Spleen (tissue), 11 donors: ENCODE measurements around the gene ANKRD11. TPM values are rescaled to one million over a fixed set of nuclear protein-coding genes. Genes with fewer than 3 reads are reported as not detected.
"Not testable (repeated sequence)": the region's sequence is repeated elsewhere in the genome, so short reads cannot be mapped to it uniquely, and the experiment has no call there.

ENCODE experiments used
- DNase-seq: peaks from one replicate; pipeline ENCODE4 v3.0.0-alpha.2; 2020
- H3K27ac ChIP-seq, 8 donors: fragments of 200-600 bp; sonication (generic) in 7 of 8; 1 replicate in 4 of 8; 2 replicates in 4 of 8; pipeline versions ENCODE4 v1.5.0 to v1.8.0; 2016 to 2021; ENCODE audit warnings: inconsistent platforms in 4 of 8, mild to moderate bottlenecking in 4 of 8, moderate library complexity in 1 of 8
- H3K27me3 ChIP-seq, 7 donors: fragments of 200-600 bp; sonication (generic) in 6 of 7; replicated peaks in 1 of 7; 1 replicate in 4 of 7; 2 replicates in 3 of 7; pipeline versions ENCODE4 v1.5.0 to v1.8.0; 2016 to 2021; ENCODE audit warnings: inconsistent platforms in 3 of 7, mild to moderate bottlenecking in 1 of 7
- H3K36me3 ChIP-seq, 6 donors: fragments of 200-600 bp; sonication (generic) in 5 of 6; 1 replicate in 4 of 6; 2 replicates in 2 of 6; pipeline versions ENCODE4 v1.5.0 to v1.8.0; 2016 to 2021; ENCODE audit warnings: inconsistent platforms in 2 of 6
- H3K4me1 ChIP-seq, 6 donors: fragments of 200-600 bp; sonication (generic) in 5 of 6; 1 replicate in 3 of 6; 2 replicates in 3 of 6; pipeline versions ENCODE4 v1.5.0 to v1.8.0; 2016 to 2021; ENCODE audit warnings: inconsistent platforms in 3 of 6
- H3K4me3 ChIP-seq, 8 donors: fragments of 200-600 bp; sonication (generic) in 7 of 8; 1 replicate in 4 of 8; 2 replicates in 4 of 8; pipeline versions ENCODE4 v1.5.0 to v1.8.0; 2016 to 2021; ENCODE audit warnings: inconsistent platforms in 4 of 8, mild to moderate bottlenecking in 4 of 8, moderate library complexity in 2 of 8
- H3K9me3 ChIP-seq, 8 donors: fragments of 200-600 bp; sonication (generic) in 7 of 8; 1 replicate in 4 of 8; 2 replicates in 4 of 8; pipeline versions ENCODE4 v1.5.0 to v1.8.0; 2016 to 2021; ENCODE audit warnings: inconsistent platforms in 4 of 8
- POLR2A ChIP-seq, 3 donors: fragments of 450-650 bp; IDR thresholded peaks; one replicate each; pipeline ENCODE4 v1.5.1; 2017; ENCODE audit warnings: antibody characterized with exemption in 3 of 3, mild to moderate bottlenecking in 1 of 3
- POLR2AphosphoS5 ChIP-seq, 3 donors: sonication (generic); formaldehyde crosslinking; IDR thresholded peaks; one replicate each; pipeline ENCODE4 v1.5.1; 2017; ENCODE audit warnings: antibody characterized with exemption in 3 of 3
- WGBS, 5 donors: extraction: QIAGEN DNeasy Blood & Tissue Kit in 3 of 5; methylation state at CpG; one replicate each; pipeline versions ENCODE4 v1.1.5 to v1.1.7; 2013 to 2018; 5-methylcytosine and 5-hydroxymethylcytosine counted together
- intact Hi-C: fragments of 100-400 bp; cut with DNase I; formaldehyde crosslinking; loops from one replicate; pipeline ENCODE4 v1.15.0; 2023; ENCODE audit warnings: low total_unique reads
- polyA plus RNA-seq, 3 donors: library from polyadenylated mRNA; stranded (reverse); fragments of 200-250 nt; gene quantifications; one replicate each; pipeline ENCODE4 v1.2.1, GENCODE V29; 2013
- total RNA-seq, 7 donors: library from RNA; depleted of rRNA in 3 of 7; stranded (reverse); fragments of >200 nt in 3 of 7; fragmentation: NEBNext Ultra II Directional in 4 of 7; extraction: Animal tissue kit (Norgen Biotek cat#: 25700) in 4 of 7; gene quantifications; one replicate each; pipeline versions ENCODE4 v1.1.0 to v1.2.1, GENCODE V29; 2016 to 2021
- TF ChIP-seq, protein P1 (sequence below), 11 experiments: fragments of 200-600 bp in 7 of 11; fragments of 450-650 bp in 4 of 11; sonication (generic) in 4 of 11; IDR thresholded peaks in 8 of 11; conservative IDR thresholded peaks in 3 of 11; 1 replicate in 7 of 11; 2 replicates in 4 of 11; pipeline versions ENCODE4 v1.4.0 to v1.8.0; 2016 to 2021; ENCODE audit warnings: antibody characterized with exemption in 11 of 11, inconsistent platforms in 4 of 11, mild to moderate bottlenecking in 1 of 11
- donor health status: healthy with polysubstance abuse.
- donor health status: DM: no; HTN: no; CAD: no; lungs with moderate emphysema.
- donor health status: DM: no; HTN: no; CAD: no.
- donor health status: Bipolar disorder and iron deficiency.
- donor health status: healthy.
- donor health status: DM: no; HTN: no; CAD: no.
- donor health status: DM: yes; HTN: yes; CAD: no.

Gene ANKRD11
- total and polyA plus RNA-seq, 10 donors = 29.0 to 203 (median 128) TPM

- no peak for DNase-seq
- Histone ChIP-seq H3K9me3 (peaks cover 0 to 31% (median 19%) of the 10 kb centered on the region in 8 donors), H3K4me3 (peak overlapping the region in 5 of 8 donors; percentile 47 to 75 (median 49)), H3K27ac (peak overlapping the region in 1 of 8 donors; percentile 62), H3K36me3 (no peaks in the 10 kb centered on the region), H3K4me1 (peaks cover 0 to 23% (median 12%) of the 10 kb centered on the region in 6 donors), H3K27me3 (peaks cover 0 to 18% (median 0%) of the 10 kb centered on the region in 7 donors)
- 60 to 69% (median 63%) methylated on average over 69 of the region's 69 CpGs for WGBS, 5 donors
- intact Hi-C loops = no loop called here
- TF ChIP-seq POLR2A (IDR thresholded peaks at IDR 0.05) (no peak), POLR2AphosphoS5 (IDR thresholded peaks at IDR 0.05) (no peak)
- TF ChIP-seq, protein P1, sequence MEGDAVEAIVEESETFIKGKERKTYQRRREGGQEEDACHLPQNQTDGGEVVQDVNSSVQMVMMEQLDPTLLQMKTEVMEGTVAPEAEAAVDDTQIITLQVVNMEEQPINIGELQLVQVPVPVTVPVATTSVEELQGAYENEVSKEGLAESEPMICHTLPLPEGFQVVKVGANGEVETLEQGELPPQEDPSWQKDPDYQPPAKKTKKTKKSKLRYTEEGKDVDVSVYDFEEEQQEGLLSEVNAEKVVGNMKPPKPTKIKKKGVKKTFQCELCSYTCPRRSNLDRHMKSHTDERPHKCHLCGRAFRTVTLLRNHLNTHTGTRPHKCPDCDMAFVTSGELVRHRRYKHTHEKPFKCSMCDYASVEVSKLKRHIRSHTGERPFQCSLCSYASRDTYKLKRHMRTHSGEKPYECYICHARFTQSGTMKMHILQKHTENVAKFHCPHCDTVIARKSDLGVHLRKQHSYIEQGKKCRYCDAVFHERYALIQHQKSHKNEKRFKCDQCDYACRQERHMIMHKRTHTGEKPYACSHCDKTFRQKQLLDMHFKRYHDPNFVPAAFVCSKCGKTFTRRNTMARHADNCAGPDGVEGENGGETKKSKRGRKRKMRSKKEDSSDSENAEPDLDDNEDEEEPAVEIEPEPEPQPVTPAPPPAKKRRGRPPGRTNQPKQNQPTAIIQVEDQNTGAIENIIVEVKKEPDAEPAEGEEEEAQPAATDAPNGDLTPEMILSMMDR (IDR thresholded peaks at IDR 0.05 in 8 of 11, conservative IDR thresholded peaks at IDR 0.05 in 3 of 11) = no peak
These were observed 242.0 kb downstream of the ANKRD11 start for GRCh38 chr16:89248196-89248982.

- Histone ChIP-seq H3K4me3 (peak overlapping the region; percentile 30 to 75 (median 48)), H3K4me1 (peaks cover 0 to 23% (median 12%) of the 10 kb centered on the region in 6 donors), H3K9me3 (peaks cover 0 to 31% (median 19%) of the 10 kb centered on the region in 8 donors), H3K27me3 (peaks cover 0 to 18% (median 0%) of the 10 kb centered on the region in 7 donors), H3K27ac (peak overlapping the region in 3 of 8 donors; percentile 53 to 62 (median 59))
- H3K36me3 ChIP-seq, DNase-seq, intact Hi-C loops: not testable (repeated sequence)
- 1 to 18% (median 4%) methylated on average over 3 to 45 of the region's 45 CpGs for WGBS, 5 donors
These were observed 242.7 kb downstream of the ANKRD11 start for GRCh38 chr16:89247734-89248075.

GRCh38 chr16:89246903-89247733, 243.2 kb downstream of the ANKRD11 start:
- Histone ChIP-seq H3K4me1 (peaks cover 0 to 23% (median 12%) of the 10 kb centered on the region in 6 donors), H3K36me3 (no peaks in the 10 kb centered on the region), H3K4me3 (peak overlapping the region; percentile 30 to 75 (median 48)), H3K9me3 (peaks cover 0 to 31% (median 19%) of the 10 kb centered on the region in 8 donors), H3K27ac (peak overlapping the region in 3 of 8 donors; percentile 53 to 62 (median 59)), H3K27me3 (peaks cover 0 to 18% (median 0%) of the 10 kb centered on the region in 7 donors)
- intact Hi-C loops = no loop called here
- WGBS, 5 donors = 5 to 11% (median 6%) methylated on average over 29 to 78 of the region's 78 CpGs
- no peak for TF ChIP-seq POLR2A (IDR thresholded peaks at IDR 0.05)
- peak; percentile 43 to 71 (median 51) for TF ChIP-seq POLR2AphosphoS5 (IDR thresholded peaks at IDR 0.05)
- DNase-seq = peak; percentile 97

GRCh38 chr16:89246383-89246902, 243.9 kb downstream of the ANKRD11 start:
- no peak for DNase-seq
- Histone ChIP-seq H3K27ac (peak overlapping the region in 2 of 8 donors; percentile 53 to 59), H3K9me3 (peaks cover 0 to 31% (median 19%) of the 10 kb centered on the region in 8 donors), H3K36me3 (no peaks in the 10 kb centered on the region), H3K4me3 (peak overlapping the region in 4 of 8 donors; percentile 30 to 75 (median 48)), H3K4me1 (peaks cover 0 to 29% (median 17%) of the 10 kb centered on the region in 6 donors), H3K27me3 (peaks cover 0 to 18% (median 0%) of the 10 kb centered on the region in 7 donors)
- 64 to 71% (median 69%) methylated on average over 13 of the region's 13 CpGs for WGBS, 5 donors
- intact Hi-C loops = no loop called here
- TF ChIP-seq, protein P1 (IDR thresholded peaks at IDR 0.05 in 8 of 11, conservative IDR thresholded peaks at IDR 0.05 in 3 of 11) = no peak
- TF ChIP-seq POLR2A (IDR thresholded peaks at IDR 0.05) = no peak
- no peak for TF ChIP-seq POLR2AphosphoS5 (IDR thresholded peaks at IDR 0.05)
